Stimulated activated effector memory CD8-positive, alpha-beta T cell treated with anti-CD3 and anti-CD28 coated beads, Interleukin-12 subunit alpha, Interleukin-12 subunit beta, amount 100 ng/mL, for 72 hours (primary cell): ENCODE results near the gene KDM8.
"Not testable (repeated sequence)": the region's sequence is repeated elsewhere in the genome, so short reads cannot be mapped to it uniquely, and the experiment has no call there.

Source experiments
- ATAC-seq: fragments of 150-1000 bp; cut with Tn5 transposase; 2 replicates; pipeline ENCODE4 v1.10.0; 2021
- DNase-seq, 2 donors: peaks; one replicate each; pipeline ENCODE4 v3.0.0; 2021 to 2022; ENCODE audit warnings: low spot score in 2 of 2
- H3K27ac Mint-ChIP-seq: one replicate; pipeline ENCODE4 v1.8.0; 2022; ENCODE audit warnings: mild to moderate bottlenecking, mixed read lengths
- H3K36me3 Mint-ChIP-seq: one replicate; pipeline ENCODE4 v1.8.0; 2022; ENCODE audit warnings: mild to moderate bottlenecking, mixed read lengths
- H3K4me1 Mint-ChIP-seq: one replicate; pipeline ENCODE4 v1.8.0; 2022; ENCODE audit warnings: mixed read lengths
- H3K4me3 Mint-ChIP-seq: one replicate; pipeline ENCODE4 v1.8.0; 2022; ENCODE audit warnings: mild to moderate bottlenecking, mixed read lengths
- H3K9me3 Mint-ChIP-seq: one replicate; pipeline ENCODE4 v1.8.0; 2022; ENCODE audit warnings: mixed read lengths

KDM8 gene

DNA sequence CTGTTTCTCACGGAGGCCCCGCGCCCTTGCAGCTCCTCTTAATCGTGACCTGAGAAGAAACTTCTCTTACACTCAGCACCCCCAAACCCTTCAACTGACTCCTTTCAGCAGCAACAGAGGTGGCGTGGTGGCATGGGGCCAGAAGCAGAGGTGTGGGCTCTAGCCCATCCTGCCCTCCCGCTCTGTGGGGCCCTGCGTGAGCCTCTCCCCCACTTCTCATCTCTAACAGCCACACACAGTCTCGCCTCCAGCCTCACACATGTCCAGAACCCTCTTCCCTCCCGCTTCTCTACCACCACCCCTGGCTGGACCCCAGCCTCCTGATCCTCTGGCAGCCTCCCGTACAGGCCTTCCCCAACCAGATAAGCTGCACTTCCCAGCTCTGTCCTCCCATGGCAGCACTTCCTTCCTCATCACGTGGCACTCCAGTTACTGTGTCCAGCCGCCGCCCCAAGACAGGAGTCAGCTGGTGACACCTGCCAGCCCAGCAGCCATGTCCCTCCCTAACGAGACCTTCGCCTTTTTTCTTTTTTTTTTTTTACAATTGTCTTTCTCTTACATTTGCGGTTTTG lies 34.8 kb downstream of the KDM8 start:
- no peaks in the 10 kb centered on the region for H3K9me3 Mint-ChIP-seq
- DNase-seq: no peak
- peaks cover 29% of the 10 kb centered on the region for H3K36me3 Mint-ChIP-seq
- peaks cover 75% of the 10 kb centered on the region for H3K4me1 Mint-ChIP-seq
- peak overlapping the region; percentile 94 for H3K27ac Mint-ChIP-seq
- peak overlapping the region; percentile 71 for H3K4me3 Mint-ChIP-seq
- peak; percentile 27 for ATAC-seq

- peak overlapping the region; percentile 94 for H3K27ac Mint-ChIP-seq
- no peak for DNase-seq
- H3K36me3 Mint-ChIP-seq: peaks cover 29% of the 10 kb centered on the region
Measured at GRCh38 chr16:27238591-27238990, 35.3 kb downstream of the KDM8 start.

GRCh38 chr16:27239026-27239425 lies 35.7 kb downstream of the KDM8 start:
- H3K9me3 Mint-ChIP-seq: no peaks in the 10 kb centered on the region
- H3K4me3 Mint-ChIP-seq: peak overlapping the region; percentile 71
- peaks cover 78% of the 10 kb centered on the region for H3K4me1 Mint-ChIP-seq
- H3K27ac Mint-ChIP-seq: peak overlapping the region; percentile 94
- H3K36me3 Mint-ChIP-seq: peaks cover 29% of the 10 kb centered on the region
- DNase-seq (no peak), ATAC-seq (no peak)

More at GRCh38 chr16:27238591-27238990, 35.3 kb downstream of the KDM8 start:
- Mint-ChIP-seq H3K9me3 (no peaks in the 10 kb centered on the region), H3K4me3 (peak overlapping the region; percentile 71), H3K4me1 (peaks cover 78% of the 10 kb centered on the region)
- no peak for ATAC-seq

DNA sequence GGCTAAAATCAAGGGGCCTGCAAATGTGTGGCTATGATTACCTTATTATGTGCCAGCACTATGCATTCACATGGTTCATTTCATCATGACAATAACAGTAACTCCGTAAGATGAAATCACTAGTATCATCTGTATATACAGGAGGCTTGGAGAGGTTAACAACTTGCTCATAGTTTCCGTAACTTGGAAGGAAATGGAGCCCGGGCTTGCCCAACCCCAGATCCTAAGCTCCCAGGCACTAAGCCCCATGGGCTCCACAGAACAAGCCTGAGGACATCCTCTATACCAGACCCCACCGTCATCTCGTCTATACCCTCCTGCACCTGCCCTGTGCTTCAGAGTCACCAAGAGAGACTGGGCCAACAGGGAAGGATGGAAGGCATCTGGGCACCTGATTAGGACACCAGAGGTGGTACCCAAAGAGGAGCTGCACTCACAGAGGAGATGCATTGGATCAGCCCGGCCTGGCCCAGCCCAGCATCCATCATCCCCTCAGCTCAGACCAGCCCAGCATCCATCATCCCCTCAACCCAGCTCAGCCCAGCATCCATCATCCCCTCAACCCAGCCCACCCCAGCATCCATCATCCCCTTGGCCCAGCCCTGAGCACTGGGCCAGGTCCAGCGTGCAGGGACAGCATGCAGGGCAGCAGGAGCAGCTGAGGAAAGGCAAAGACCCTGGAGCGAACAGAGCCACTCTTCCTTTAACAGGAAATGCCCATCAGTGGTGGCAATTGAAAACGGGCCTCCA lies 36.8 kb downstream of the KDM8 start:
- H3K36me3 Mint-ChIP-seq: peaks cover 25% of the 10 kb centered on the region

DNA sequence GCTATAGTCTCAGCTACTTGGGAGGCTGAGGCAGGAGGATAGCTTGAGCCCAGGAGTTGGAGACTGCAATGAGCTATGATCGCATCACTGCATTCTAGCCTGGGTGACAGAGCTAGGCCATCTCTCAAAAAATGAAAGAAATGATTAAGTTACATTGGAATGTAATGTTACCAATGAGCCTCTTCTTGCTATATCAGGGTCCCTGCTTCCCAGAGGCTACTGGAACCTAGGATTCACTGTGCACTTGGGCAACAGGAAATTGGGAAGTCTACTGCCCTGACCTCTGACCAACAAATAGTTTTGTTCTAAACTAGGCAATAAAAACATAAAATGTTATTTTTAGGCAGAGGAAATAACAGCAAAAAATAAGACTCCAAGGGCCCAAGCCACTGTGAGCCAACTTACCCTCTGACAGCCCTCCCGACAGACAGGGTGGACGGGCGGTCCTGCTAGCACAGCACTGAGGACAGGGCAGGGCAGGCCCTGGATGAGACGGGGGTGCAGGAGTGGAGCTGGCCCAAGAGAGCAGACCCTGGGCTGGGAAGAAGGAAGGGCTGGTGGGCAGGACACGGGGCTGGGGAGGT lies 37.7 kb downstream of the KDM8 start:
- H3K36me3 Mint-ChIP-seq: peaks cover 21% of the 10 kb centered on the region
- peaks cover 78% of the 10 kb centered on the region for H3K4me1 Mint-ChIP-seq
- DNase-seq (no peak), ATAC-seq (no peak)
- H3K9me3 Mint-ChIP-seq: no peaks in the 10 kb centered on the region
- H3K4me3 Mint-ChIP-seq: no peak overlapping the region
- H3K27ac Mint-ChIP-seq: no peak overlapping the region

More for the DNA sequence above, 36.8 kb downstream of the KDM8 start:
- ATAC-seq (no peak), DNase-seq (no peak)
- peak overlapping the region; percentile 94 for H3K27ac Mint-ChIP-seq
- H3K4me1 Mint-ChIP-seq: peaks cover 78% of the 10 kb centered on the region
- no peak overlapping the region for H3K4me3 Mint-ChIP-seq
- H3K9me3 Mint-ChIP-seq: no peaks in the 10 kb centered on the region

- H3K4me3 Mint-ChIP-seq: no peak overlapping the region
- DNase-seq: no peak
Measured at GRCh38 chr16:27241658-27242057, 38.3 kb downstream of the KDM8 start.

DNA sequence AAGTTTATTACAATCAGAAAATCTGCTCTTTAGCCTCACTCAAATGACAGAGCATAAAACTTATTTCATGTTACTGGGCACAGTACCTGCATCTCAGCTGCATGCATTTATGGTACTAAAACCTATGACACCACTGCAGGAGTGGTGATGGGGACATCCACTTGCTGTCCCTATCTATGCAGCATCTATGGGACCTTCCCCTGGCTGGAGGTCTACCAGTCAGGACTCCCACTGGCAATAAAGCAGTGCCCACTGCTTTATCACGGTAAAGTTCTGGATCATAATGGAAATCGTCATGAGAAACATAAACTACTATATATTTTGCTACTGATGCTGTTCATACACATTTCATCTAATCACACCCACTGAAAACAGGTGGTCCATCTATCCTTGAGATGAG lies 39.1 kb downstream of the KDM8 start:
- Mint-ChIP-seq H3K36me3 (peaks cover 13% of the 10 kb centered on the region), H3K4me1 (peaks cover 78% of the 10 kb centered on the region)

More at GRCh38 chr16:27241658-27242057, 38.3 kb downstream of the KDM8 start:
- Mint-ChIP-seq H3K4me1 (peaks cover 78% of the 10 kb centered on the region), H3K36me3 (peaks cover 20% of the 10 kb centered on the region), H3K27ac (no peak overlapping the region), H3K9me3 (no peaks in the 10 kb centered on the region)
- ATAC-seq: no peak

DNA sequence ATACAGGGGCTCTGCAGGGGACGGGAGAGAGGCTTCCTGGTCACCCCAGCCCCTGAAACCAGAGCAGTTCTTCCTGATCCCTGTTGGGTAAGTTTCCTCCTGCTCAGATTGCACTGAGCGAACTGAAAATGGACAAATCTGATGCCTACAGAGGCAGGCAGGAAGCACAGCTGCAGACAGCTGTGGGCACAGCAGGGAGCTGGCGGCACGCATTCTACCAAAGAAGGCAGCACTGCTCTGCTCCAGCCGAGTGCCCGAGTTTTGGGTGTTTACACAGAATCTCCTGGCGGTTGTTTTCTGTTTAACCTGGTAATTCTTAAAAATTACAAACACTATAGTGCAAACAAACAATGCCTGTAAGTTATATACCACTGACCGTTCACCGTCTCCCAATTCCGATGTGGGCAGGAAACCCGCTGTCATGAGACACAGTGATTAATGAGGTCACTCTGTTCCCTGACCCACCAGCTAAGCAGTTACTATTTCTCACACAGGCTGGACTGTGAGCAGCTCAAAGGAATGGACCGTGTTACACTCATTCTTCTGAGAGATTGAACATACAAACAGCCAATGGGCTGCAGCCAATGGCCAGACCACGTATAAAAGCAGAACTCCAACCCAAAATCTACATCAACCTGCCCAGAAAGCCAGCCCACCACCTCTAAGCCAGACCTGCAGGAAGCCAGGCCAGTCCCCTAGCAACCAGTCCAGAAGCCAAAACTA lies 39.7 kb downstream of the KDM8 start:
- H3K9me3 Mint-ChIP-seq: no peaks in the 10 kb centered on the region
- H3K36me3 Mint-ChIP-seq: peaks cover 7% of the 10 kb centered on the region
- H3K27ac Mint-ChIP-seq: peak overlapping the region; percentile 78
- H3K4me1 Mint-ChIP-seq: peaks cover 78% of the 10 kb centered on the region
- peak overlapping the region; percentile 55 for H3K4me3 Mint-ChIP-seq
- DNase-seq: no peak
- ATAC-seq: peak; percentile 29

More for the DNA sequence above, 39.1 kb downstream of the KDM8 start:
- Mint-ChIP-seq H3K9me3 (no peaks in the 10 kb centered on the region), H3K27ac (peak overlapping the region; percentile 78), H3K4me3 (peak overlapping the region; percentile 55)
- DNase-seq: no peak
- ATAC-seq: no peak

DNA sequence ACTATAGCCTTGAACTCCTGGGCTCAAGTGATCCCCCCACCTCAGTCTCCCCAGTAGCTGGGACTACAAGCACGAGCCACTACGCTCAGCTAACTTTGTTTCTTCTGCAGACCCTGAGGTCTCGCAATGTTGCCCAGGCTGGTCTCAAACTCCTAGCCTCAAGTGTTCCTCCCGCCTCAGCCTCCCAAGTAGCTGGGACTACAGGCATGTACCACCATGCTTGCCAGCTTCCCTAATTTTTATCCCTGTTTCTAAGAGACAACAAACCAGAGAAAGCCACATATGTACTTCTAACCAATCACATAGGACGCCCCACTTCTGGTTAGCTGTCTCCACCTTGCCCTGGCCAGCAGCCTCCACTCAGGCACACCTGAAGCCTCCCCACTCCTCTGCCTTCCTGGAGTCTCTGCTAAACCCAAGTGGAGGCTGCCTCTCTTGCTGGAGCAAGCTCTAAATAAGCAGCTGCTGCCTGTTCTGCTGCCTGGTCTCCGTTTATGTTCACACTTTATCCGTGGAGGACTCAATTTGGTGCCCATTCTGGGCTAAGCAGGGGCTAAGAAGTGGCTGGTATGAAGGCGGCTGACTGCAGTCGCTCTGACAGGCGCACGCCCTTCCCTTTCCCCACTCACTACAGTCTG lies 40.5 kb downstream of the KDM8 start:
- Mint-ChIP-seq H3K27ac (peak overlapping the region; percentile 78), H3K9me3 (no peaks in the 10 kb centered on the region), H3K36me3 (peaks cover 5% of the 10 kb centered on the region), H3K4me3 (peak overlapping the region; percentile 55), H3K4me1 (peaks cover 76% of the 10 kb centered on the region)
- ATAC-seq: no peak
- DNase-seq: no peak

- peak overlapping the region; percentile 55 for H3K4me3 Mint-ChIP-seq
- DNase-seq (no peak), ATAC-seq (no peak)
- peak overlapping the region; percentile 78 for H3K27ac Mint-ChIP-seq
- no peaks in the 10 kb centered on the region for H3K9me3 Mint-ChIP-seq
- H3K4me1 Mint-ChIP-seq: peaks cover 74% of the 10 kb centered on the region
- H3K36me3 Mint-ChIP-seq: peaks cover 6% of the 10 kb centered on the region
Measured at GRCh38 chr16:27244363-27244755, 41.0 kb downstream of the KDM8 start.

DNA sequence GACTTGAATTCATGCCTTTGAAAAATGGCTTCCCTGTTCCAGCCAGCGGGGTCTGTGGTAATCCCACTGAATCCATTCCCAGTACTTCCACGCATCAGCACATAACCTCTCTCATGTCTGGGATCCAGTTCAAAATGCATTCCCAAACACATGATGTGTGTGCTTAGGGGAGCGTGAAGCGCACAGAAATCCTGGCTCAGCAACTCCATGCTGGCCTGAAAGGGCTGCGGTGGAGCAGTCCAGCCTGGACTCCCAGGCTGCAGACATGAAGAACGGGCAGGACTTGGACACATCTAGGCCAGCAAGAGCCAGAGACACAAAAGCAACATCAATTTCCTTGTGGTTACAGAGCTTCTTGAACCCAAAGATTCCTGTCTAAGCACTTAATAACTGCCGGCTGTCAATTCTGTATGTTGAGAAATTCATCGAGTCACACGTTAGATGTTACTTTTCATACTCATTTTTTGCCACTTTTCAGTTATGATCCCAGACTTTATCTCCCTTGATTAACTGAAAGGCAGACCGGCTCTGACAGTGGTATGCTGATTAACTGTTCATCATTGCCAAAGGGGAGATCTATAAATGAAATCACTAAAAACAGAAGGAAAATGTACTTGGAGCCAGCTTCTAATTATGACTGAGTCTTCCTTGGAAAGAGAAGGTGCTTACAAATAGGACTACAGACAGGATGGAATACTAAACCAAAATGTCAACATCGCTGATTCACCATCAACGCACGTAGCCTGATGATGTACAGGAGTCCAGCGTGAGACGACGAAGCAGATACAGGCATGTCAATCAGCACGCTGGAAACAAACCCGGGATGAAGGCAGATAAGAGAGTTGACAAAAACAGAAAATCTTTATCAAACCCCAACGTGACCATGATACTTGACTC lies 42.2 kb downstream of the KDM8 start:
- no peaks in the 10 kb centered on the region for H3K9me3 Mint-ChIP-seq
- peaks cover 67% of the 10 kb centered on the region for H3K4me1 Mint-ChIP-seq
- peak overlapping the region; percentile 67 for H3K27ac Mint-ChIP-seq
- ATAC-seq: peak; percentile 96
- no peak for DNase-seq
- peak overlapping the region; percentile 43 for H3K4me3 Mint-ChIP-seq
- peaks cover 6% of the 10 kb centered on the region for H3K36me3 Mint-ChIP-seq

- H3K27ac Mint-ChIP-seq: peak overlapping the region; percentile 67
- peaks cover 67% of the 10 kb centered on the region for H3K4me1 Mint-ChIP-seq
- peaks cover 6% of the 10 kb centered on the region for H3K36me3 Mint-ChIP-seq
- no peak for ATAC-seq
- H3K4me3 Mint-ChIP-seq: peak overlapping the region; percentile 43
- DNase-seq: no peak
- no peaks in the 10 kb centered on the region for H3K9me3 Mint-ChIP-seq
Measured at GRCh38 chr16:27246439-27246838, 43.1 kb downstream of the KDM8 start.

GRCh38 chr16:27247076-27247475 lies 43.8 kb downstream of the KDM8 start:
- H3K9me3 Mint-ChIP-seq, ATAC-seq, DNase-seq, H3K36me3 Mint-ChIP-seq: not testable (repeated sequence)
- H3K4me3 Mint-ChIP-seq: peak overlapping the region; percentile 43
- peaks cover 74% of the 10 kb centered on the region for H3K4me1 Mint-ChIP-seq
- H3K27ac Mint-ChIP-seq: peak overlapping the region; percentile 67

DNA sequence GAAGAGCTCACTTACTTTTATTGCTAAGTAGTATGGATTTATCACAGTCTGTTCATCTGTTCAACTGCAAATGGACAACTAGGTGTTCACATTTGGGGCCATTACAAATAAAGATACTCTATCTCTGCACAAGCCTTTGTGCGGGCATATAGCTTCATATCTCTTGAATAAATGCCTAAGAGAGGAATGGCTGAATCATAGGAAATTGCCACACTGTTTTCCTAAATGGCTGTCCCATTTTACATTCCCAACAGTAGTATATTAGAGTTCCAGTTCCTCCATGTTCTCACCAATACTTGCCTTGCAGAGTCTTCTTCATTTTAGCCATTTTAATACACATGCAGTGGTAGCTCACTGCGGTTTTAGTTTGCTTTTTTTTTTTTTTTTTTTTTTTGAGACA lies 44.7 kb downstream of the KDM8 start:
- peaks cover 74% of the 10 kb centered on the region for H3K4me1 Mint-ChIP-seq
- DNase-seq: no peak
- no peaks in the 10 kb centered on the region for H3K9me3 Mint-ChIP-seq
- peaks cover 6% of the 10 kb centered on the region for H3K36me3 Mint-ChIP-seq
- no peak overlapping the region for H3K27ac Mint-ChIP-seq
- no peak overlapping the region for H3K4me3 Mint-ChIP-seq
- ATAC-seq: no peak
